CD4-positive, alpha-beta T cell treated with Interleukin-15 for 1 hour (primary cell): ENCODE data around the gene SNX13.
"Not testable (repeated sequence)": the region's sequence is repeated elsewhere in the genome, so short reads cannot be mapped to it uniquely, and the experiment has no call there.

ENCODE experiments used
- DNase-seq: peaks from one replicate; pipeline ENCODE4 v3.0.0-alpha.2; 2020

SNX13 gene

GRCh38 chr7:17909310-17909709, 31.0 kb downstream of the SNX13 start:
- DNase-seq, result not testable (repeated sequence)

- no peak for DNase-seq
Observed at GRCh38 chr7:17907014-17907413, 33.3 kb downstream of the SNX13 start.

GRCh38 chr7:17903337-17903736, 37.0 kb downstream of the SNX13 start:
- no peak for DNase-seq

- no peak for DNase-seq
Observed at GRCh38 chr7:17902599-17902998, 37.7 kb downstream of the SNX13 start.

- DNase-seq, result no peak
Observed at GRCh38 chr7:17900464-17900863, 39.8 kb downstream of the SNX13 start.

GRCh38 chr7:17898111-17898510, 42.2 kb downstream of the SNX13 start:
- no peak for DNase-seq

- DNase-seq, result no peak
Observed at GRCh38 chr7:17887286-17887685, 53.0 kb downstream of the SNX13 start.

- DNase-seq, result no peak
Observed at GRCh38 chr7:17882685-17883084, 57.6 kb downstream of the SNX13 start.

- DNase-seq, result no peak
Observed at GRCh38 chr7:17879075-17879661, 61.1 kb downstream of the SNX13 start.

GRCh38 chr7:17878627-17879026, 61.7 kb downstream of the SNX13 start:
- DNase-seq, result no peak

- DNase-seq, result no peak
Observed at GRCh38 chr7:17871815-17872533, 68.3 kb downstream of the SNX13 start.

GRCh38 chr7:17870406-17870805, 69.9 kb downstream of the SNX13 start:
- DNase-seq, result no peak

- no peak for DNase-seq
Observed at GRCh38 chr7:17863809-17864143, 76.5 kb downstream of the SNX13 start.

- DNase-seq, result no peak
Observed at GRCh38 chr7:17863095-17863808, 77.0 kb downstream of the SNX13 start.

- no peak for DNase-seq
Observed at GRCh38 chr7:17856251-17856650, 84.0 kb downstream of the SNX13 start.

GRCh38 chr7:17855202-17855601, 85.1 kb downstream of the SNX13 start:
- no peak for DNase-seq

- DNase-seq, result no peak
Observed at GRCh38 chr7:17854261-17855047, 85.8 kb downstream of the SNX13 start.

- no peak for DNase-seq
Observed at GRCh38 chr7:17852361-17852760, 87.9 kb downstream of the SNX13 start.

- DNase-seq, result no peak
Observed at GRCh38 chr7:17849504-17849903, 90.8 kb downstream of the SNX13 start.

GRCh38 chr7:17848516-17848915, 91.8 kb downstream of the SNX13 start:
- no peak for DNase-seq

GRCh38 chr7:17846935-17847334, 93.4 kb downstream of the SNX13 start:
- DNase-seq, result no peak

GRCh38 chr7:17845197-17845547, 95.1 kb downstream of the SNX13 start:
- no peak for DNase-seq

GRCh38 chr7:17844514-17845196, 95.6 kb downstream of the SNX13 start:
- DNase-seq, result no peak
